ENCODE measurements around the gene TSPAN12. TPM values are rescaled to one million over a fixed set of nuclear protein-coding genes. Genes with fewer than 3 reads are reported as not detected.

The TSPAN12 gene
- total and polyA plus RNA-seq, 5 donors from 2014 or later: 0.26 TPM; not detected in 4

DNA sequence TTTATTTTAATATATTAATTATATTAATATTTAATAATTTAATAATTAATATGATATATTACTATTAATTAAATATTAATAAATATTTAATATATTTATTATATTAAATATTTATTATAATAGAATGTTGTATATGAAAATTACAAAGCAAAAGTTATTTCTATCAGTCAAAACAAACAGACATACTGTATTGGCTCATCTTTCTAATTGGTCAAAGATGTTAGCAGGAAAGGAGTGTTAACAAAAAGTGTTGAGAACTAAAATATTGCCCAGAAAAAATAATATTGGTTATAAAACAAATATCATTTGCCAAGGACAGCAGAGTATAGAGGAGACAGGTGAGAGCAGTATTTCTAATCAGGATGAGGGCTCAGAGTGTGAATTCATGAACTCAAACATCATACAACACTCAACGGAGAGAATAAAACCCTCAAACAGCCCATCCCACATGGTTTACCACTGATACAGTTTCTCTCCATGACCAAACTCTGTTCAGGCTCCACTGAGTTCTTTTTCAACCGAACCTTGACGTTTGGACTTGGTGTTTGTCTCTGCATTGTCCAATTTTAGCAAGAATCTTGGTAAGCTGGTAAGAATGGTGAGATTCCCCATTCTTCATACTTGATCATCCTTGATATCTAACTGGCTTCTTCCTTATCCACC is 58.0 kb downstream of the TSPAN12 start:
- no peaks in the 10 kb centered on the region for H3K4me1 Mint-ChIP-seq
- peaks cover 2% of the 10 kb centered on the region for H3K27me3 ChIP-seq (ENCODE audit: control insufficient read depth, insufficient read depth, low read length)
- no peaks in the 10 kb centered on the region for H3K9me3 ChIP-seq (ENCODE audit: control insufficient read depth in 2 of 2, low read length in 2 of 2)
- DNase-seq: no peak
- H3K36me3 ChIP-seq (ENCODE audit: control insufficient read depth, insufficient read depth, low read length): no peaks in the 10 kb centered on the region
- no peak overlapping the region for H3K27ac ChIP-seq (ENCODE audit: insufficient read depth, low read length, poor library complexity, severe bottlenecking)
- H3K4me1 ChIP-seq (ENCODE audit: control insufficient read depth, insufficient read depth, low read length, poor library complexity, severe bottlenecking): no peaks in the 10 kb centered on the region
- H3K4me3 ChIP-seq (ENCODE audit: low read depth, low read length): no peak overlapping the region
- peaks cover 14% of the 10 kb centered on the region for H3K27me3 Mint-ChIP-seq
- H3K27ac Mint-ChIP-seq: no peak overlapping the region
- H3K4me3 Mint-ChIP-seq: no peak overlapping the region
- H3K9me3 Mint-ChIP-seq: peaks cover 0 to 2% (median 0%) of the 10 kb centered on the region in 7 donors
- no peaks in the 10 kb centered on the region for H3K36me3 Mint-ChIP-seq
- ATAC-seq (ENCODE audit: low read depth in 2 of 2): no peak

DNA sequence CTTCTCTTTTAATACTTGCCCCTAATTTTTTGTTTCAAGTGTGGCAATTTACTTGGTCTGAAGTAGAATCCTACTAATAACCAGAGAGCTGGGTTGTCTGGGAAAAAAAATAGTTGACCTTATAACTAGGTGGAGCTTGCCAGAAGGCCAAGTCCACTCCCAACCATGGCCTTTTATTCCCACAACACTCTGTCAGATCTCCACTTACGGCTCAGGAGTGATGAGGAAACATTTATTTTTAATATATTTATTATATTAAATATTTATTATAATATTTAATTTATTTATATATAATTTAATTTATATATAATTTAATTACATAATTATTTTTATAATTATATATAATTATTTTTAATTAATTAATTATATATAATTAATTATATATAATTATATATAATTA is 58.8 kb downstream of the TSPAN12 start:
- peaks cover 2% of the 10 kb centered on the region for H3K27me3 ChIP-seq (ENCODE audit: control insufficient read depth, insufficient read depth, low read length)
- no peaks in the 10 kb centered on the region for H3K9me3 ChIP-seq (ENCODE audit: control insufficient read depth in 2 of 2, low read length in 2 of 2)
- Mint-ChIP-seq H3K27ac (no peak overlapping the region), H3K27me3 (peaks cover 10% of the 10 kb centered on the region), H3K9me3 (peaks cover 0 to 2% (median 0%) of the 10 kb centered on the region in 7 donors), H3K4me3 (no peak overlapping the region), H3K36me3 (no peaks in the 10 kb centered on the region), H3K4me1 (no peaks in the 10 kb centered on the region)
- H3K36me3 ChIP-seq (ENCODE audit: control insufficient read depth, insufficient read depth, low read length): no peaks in the 10 kb centered on the region
- no peak for ATAC-seq (ENCODE audit: low read depth in 2 of 2)
- no peaks in the 10 kb centered on the region for H3K4me1 ChIP-seq (ENCODE audit: control insufficient read depth, insufficient read depth, low read length, poor library complexity, severe bottlenecking)
- no peak for DNase-seq
- no peak overlapping the region for H3K27ac ChIP-seq (ENCODE audit: insufficient read depth, low read length, poor library complexity, severe bottlenecking)
- H3K4me3 ChIP-seq (ENCODE audit: low read depth, low read length): no peak overlapping the region

GRCh38 chr7:120797026-120797645 is 60.8 kb downstream of the TSPAN12 start:
- H3K27ac Mint-ChIP-seq: no peak overlapping the region

GRCh38 chr7:120794106-120794729 is 63.7 kb downstream of the TSPAN12 start:
- H3K36me3 Mint-ChIP-seq: no peaks in the 10 kb centered on the region
- Histone ChIP-seq H3K4me1 (ENCODE audit: control insufficient read depth, insufficient read depth, low read length, poor library complexity, severe bottlenecking) (no peaks in the 10 kb centered on the region), H3K27me3 (ENCODE audit: control insufficient read depth, insufficient read depth, low read length) (no peaks in the 10 kb centered on the region), H3K27ac (ENCODE audit: insufficient read depth, low read length, poor library complexity, severe bottlenecking) (no peak overlapping the region), H3K36me3 (ENCODE audit: control insufficient read depth, insufficient read depth, low read length) (no peaks in the 10 kb centered on the region), H3K4me3 (ENCODE audit: low read depth, low read length) (no peak overlapping the region), H3K9me3 (ENCODE audit: control insufficient read depth in 2 of 2, low read length in 2 of 2) (no peaks in the 10 kb centered on the region)
- peaks cover 15% of the 10 kb centered on the region for H3K27me3 Mint-ChIP-seq
- no peak overlapping the region for H3K27ac Mint-ChIP-seq
- no peaks in the 10 kb centered on the region for H3K9me3 Mint-ChIP-seq
- ATAC-seq (ENCODE audit: low read depth in 2 of 2) (no peak), DNase-seq (no peak)
- no peaks in the 10 kb centered on the region for H3K4me1 Mint-ChIP-seq
- no peak overlapping the region for H3K4me3 Mint-ChIP-seq

More at GRCh38 chr7:120797026-120797645, 60.8 kb downstream of the TSPAN12 start:
- no peaks in the 10 kb centered on the region for H3K36me3 ChIP-seq (ENCODE audit: control insufficient read depth, insufficient read depth, low read length)
- H3K27me3 Mint-ChIP-seq: peaks cover 7% of the 10 kb centered on the region
- no peaks in the 10 kb centered on the region for H3K9me3 ChIP-seq (ENCODE audit: control insufficient read depth in 2 of 2, low read length in 2 of 2)
- no peak overlapping the region for H3K4me3 Mint-ChIP-seq
- H3K27ac ChIP-seq (ENCODE audit: insufficient read depth, low read length, poor library complexity, severe bottlenecking): no peak overlapping the region
- H3K9me3 Mint-ChIP-seq: peaks cover 0 to 2% (median 0%) of the 10 kb centered on the region in 7 donors
- H3K36me3 Mint-ChIP-seq: no peaks in the 10 kb centered on the region
- H3K4me1 ChIP-seq (ENCODE audit: control insufficient read depth, insufficient read depth, low read length, poor library complexity, severe bottlenecking): no peaks in the 10 kb centered on the region
- H3K27me3 ChIP-seq (ENCODE audit: control insufficient read depth, insufficient read depth, low read length): peaks cover 2% of the 10 kb centered on the region
- H3K4me3 ChIP-seq (ENCODE audit: low read depth, low read length): no peak overlapping the region
- no peaks in the 10 kb centered on the region for H3K4me1 Mint-ChIP-seq
- DNase-seq (no peak), ATAC-seq (ENCODE audit: low read depth in 2 of 2) (no peak)

- no peaks in the 10 kb centered on the region for H3K4me1 Mint-ChIP-seq
- Histone ChIP-seq H3K4me1 (ENCODE audit: control insufficient read depth, insufficient read depth, low read length, poor library complexity, severe bottlenecking) (no peaks in the 10 kb centered on the region), H3K9me3 (ENCODE audit: control insufficient read depth in 2 of 2, low read length in 2 of 2) (no peaks in the 10 kb centered on the region), H3K36me3 (ENCODE audit: control insufficient read depth, insufficient read depth, low read length) (no peaks in the 10 kb centered on the region), H3K4me3 (ENCODE audit: low read depth, low read length) (no peak overlapping the region), H3K27me3 (ENCODE audit: control insufficient read depth, insufficient read depth, low read length) (no peaks in the 10 kb centered on the region), H3K27ac (ENCODE audit: insufficient read depth, low read length, poor library complexity, severe bottlenecking) (no peak overlapping the region)
- peaks cover 21% of the 10 kb centered on the region for H3K27me3 Mint-ChIP-seq
- no peaks in the 10 kb centered on the region for H3K9me3 Mint-ChIP-seq
- no peaks in the 10 kb centered on the region for H3K36me3 Mint-ChIP-seq
- no peak overlapping the region for H3K27ac Mint-ChIP-seq
- ATAC-seq (ENCODE audit: low read depth in 2 of 2): no peak
- H3K4me3 Mint-ChIP-seq: peak overlapping the region in 1 of 4 donors; percentile 54
- no peak for DNase-seq
Measured at GRCh38 chr7:120793213-120793936, 64.6 kb downstream of the TSPAN12 start.

DNA sequence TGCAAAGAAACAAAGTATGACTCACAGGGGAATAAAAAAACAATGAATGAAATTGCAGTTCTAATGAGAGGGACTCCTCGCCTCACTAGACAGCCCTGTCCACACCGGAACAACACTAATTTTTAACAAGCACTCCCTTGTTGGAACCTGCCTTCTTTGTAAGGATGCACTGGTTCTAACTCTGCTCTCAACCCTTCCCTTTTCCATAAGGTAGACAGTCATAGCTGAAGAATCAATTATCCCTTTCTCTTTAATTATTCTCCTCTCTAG is 65.1 kb downstream of the TSPAN12 start:
- H3K4me1 Mint-ChIP-seq: no peaks in the 10 kb centered on the region
- DNase-seq (no peak), ATAC-seq (ENCODE audit: low read depth in 2 of 2) (no peak)
- no peak overlapping the region for H3K4me3 ChIP-seq (ENCODE audit: low read depth, low read length)
- no peaks in the 10 kb centered on the region for H3K36me3 ChIP-seq (ENCODE audit: control insufficient read depth, insufficient read depth, low read length)
- no peaks in the 10 kb centered on the region for H3K27me3 ChIP-seq (ENCODE audit: control insufficient read depth, insufficient read depth, low read length)
- H3K4me3 Mint-ChIP-seq: no peak overlapping the region
- no peaks in the 10 kb centered on the region for H3K4me1 ChIP-seq (ENCODE audit: control insufficient read depth, insufficient read depth, low read length, poor library complexity, severe bottlenecking)
- no peak overlapping the region for H3K27ac Mint-ChIP-seq
- peaks cover 21% of the 10 kb centered on the region for H3K27me3 Mint-ChIP-seq
- no peaks in the 10 kb centered on the region for H3K36me3 Mint-ChIP-seq
- H3K27ac ChIP-seq (ENCODE audit: insufficient read depth, low read length, poor library complexity, severe bottlenecking): no peak overlapping the region
- no peaks in the 10 kb centered on the region for H3K9me3 Mint-ChIP-seq
- no peaks in the 10 kb centered on the region for H3K9me3 ChIP-seq (ENCODE audit: control insufficient read depth in 2 of 2, low read length in 2 of 2)

DNA sequence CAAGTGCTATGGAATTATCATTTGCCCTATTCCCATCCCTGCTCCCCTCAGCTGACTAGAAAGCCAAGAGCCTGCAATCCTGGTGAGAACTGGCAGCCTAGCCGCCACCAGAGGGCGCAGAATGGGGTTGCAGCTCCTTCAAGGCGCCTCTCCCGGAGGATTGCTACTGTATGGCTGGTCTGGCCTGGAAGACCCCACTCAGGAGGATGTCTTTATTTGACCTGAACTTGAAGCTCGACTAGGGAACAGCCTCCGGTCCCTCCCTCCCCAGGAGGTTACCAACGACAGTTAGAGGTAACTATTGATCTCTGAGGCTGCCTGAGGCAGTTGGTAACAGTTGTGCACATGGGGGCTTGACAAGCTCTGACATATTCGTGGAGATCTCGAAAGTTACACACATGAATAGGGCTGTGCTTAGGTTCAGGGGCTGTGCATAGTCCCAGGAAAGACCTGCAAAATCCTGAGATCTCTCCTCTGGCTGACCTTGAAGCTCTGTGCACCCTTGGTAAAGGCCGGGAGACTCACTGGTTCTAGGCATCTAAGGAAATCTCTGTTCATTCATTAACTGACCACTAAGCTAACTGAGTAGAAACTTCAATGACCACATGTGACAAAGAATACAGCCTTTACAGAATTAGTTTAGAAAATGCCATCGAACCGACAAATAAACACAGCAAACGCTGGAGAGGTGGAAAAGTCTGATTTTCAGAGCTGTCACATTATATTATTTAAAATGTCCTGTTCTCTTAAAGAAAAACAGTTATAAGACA is 65.7 kb downstream of the TSPAN12 start:
- no peaks in the 10 kb centered on the region for H3K4me1 Mint-ChIP-seq
- Histone ChIP-seq H3K4me1 (ENCODE audit: control insufficient read depth, insufficient read depth, low read length, poor library complexity, severe bottlenecking) (no peaks in the 10 kb centered on the region), H3K27me3 (ENCODE audit: control insufficient read depth, insufficient read depth, low read length) (no peaks in the 10 kb centered on the region), H3K27ac (ENCODE audit: insufficient read depth, low read length, poor library complexity, severe bottlenecking) (no peak overlapping the region), H3K9me3 (ENCODE audit: control insufficient read depth in 2 of 2, low read length in 2 of 2) (no peaks in the 10 kb centered on the region), H3K36me3 (ENCODE audit: control insufficient read depth, insufficient read depth, low read length) (no peaks in the 10 kb centered on the region), H3K4me3 (ENCODE audit: low read depth, low read length) (no peak overlapping the region)
- DNase-seq: peak; percentile 31 to 49 (median 37)
- H3K9me3 Mint-ChIP-seq: no peaks in the 10 kb centered on the region
- no peak overlapping the region for H3K27ac Mint-ChIP-seq
- ATAC-seq (ENCODE audit: low read depth in 2 of 2): peak; percentile 50 to 59
- H3K36me3 Mint-ChIP-seq: no peaks in the 10 kb centered on the region
- peaks cover 21% of the 10 kb centered on the region for H3K27me3 Mint-ChIP-seq
- H3K4me3 Mint-ChIP-seq: no peak overlapping the region
